HuH-7.5 (cell line): ENCODE results near the gene DAB2.
A peak's percentile ranks its signal among the peaks of the same experiment; 100 is the strongest.

Experiments
- DNase-seq: peaks from one replicate; pipeline ENCODE4 v3.0.0; 2011; ENCODE audit warnings: low spot score

Gene DAB2

DNA sequence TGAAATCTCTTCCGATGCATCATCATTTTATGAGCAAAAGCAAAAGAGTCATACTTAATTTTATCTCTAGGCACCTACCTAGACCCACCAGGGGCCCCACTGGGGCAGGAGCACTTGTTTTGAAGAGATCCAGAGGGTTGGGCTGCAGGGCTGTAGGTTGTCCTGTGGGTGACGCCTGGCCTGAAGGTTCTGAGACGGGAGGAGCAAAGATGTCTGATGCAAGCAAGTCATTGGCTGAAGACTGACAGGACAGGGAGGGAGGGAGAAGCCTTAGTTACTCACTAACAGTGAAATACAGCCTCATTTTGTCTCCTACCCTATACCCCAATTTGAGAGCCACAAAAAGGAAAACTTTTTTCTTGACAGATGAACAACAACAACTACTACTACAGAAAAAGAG is 43.4 kb downstream of the DAB2 start:
- DNase-seq: no peak

DNA sequence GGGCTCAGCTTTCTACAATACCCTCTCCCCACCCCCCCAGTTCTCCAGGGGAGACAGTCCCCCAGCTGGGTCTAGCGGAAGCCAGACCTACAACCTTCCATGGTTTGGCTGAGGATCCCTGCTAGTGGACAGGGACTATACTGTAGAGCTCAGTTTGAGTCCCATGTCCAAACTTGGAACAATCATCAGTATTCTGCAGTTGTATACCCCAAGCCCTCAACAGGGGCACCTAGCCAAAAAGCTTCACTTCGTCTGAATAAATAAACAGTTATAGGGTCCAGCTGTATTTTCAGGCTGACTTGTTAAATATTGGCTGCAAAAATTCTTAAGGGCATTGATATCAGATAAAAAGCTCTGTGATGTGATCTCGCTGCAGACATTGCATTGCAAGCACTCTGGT is 45.1 kb downstream of the DAB2 start:
- no peak for DNase-seq

DNA sequence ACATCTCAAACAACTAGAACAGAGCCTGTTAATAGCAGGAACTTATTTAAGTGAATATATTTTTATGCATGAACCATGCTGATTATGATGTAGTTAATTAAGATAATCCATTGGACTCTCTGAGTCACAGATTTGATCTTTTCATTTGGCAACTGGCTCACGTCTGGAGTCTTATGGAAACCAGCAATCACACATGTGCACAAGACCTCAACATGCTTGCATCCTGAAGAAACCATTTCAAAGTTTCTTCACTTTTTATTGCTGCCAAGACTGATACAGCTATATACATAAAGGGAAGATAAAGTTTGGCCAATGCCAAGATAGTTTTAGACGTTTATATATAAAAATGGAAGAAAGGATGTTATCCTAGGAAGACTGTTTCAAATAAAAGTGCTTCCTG is 47.2 kb downstream of the DAB2 start:
- DNase-seq: no peak

DNA sequence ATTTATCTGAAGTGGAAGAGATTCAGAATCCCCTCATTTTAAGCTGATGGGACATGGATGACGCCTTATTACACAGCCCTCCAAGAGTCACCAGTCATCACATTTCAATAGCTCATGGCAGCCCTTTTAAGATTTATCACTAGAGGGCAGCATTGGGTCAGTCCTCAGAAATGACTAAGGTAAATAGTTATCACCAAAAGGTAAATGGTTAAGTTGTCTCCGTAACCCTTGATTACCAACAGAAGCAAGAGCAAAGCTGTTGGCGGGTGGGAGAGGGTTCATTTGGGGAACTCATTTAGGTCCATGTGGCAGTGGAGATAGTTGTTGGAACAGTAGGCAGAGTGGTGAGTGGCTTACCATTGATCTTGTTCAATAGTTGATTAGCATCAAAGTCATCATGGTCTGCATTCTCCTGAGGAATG is 48.5 kb downstream of the DAB2 start:
- peak; percentile 47 for DNase-seq

DNA sequence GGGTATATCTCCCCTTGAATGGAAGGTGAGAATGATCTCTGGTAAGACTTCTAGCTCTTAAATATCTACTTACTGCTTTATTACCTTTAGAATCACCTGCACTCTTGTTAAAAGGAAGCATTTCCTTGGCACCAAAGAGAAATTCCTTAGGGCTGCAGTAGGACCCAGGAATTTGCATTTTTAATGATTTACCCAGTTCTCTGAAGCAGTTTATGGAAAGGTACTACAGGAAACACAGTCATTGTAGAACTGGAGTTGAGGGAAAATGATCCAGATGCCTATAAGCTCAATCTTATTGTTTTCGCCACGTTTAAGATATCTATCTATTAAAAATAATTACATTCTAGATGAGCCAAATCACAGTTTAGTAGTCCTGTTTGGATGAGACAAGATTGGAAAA is 51.0 kb downstream of the DAB2 start:
- DNase-seq: no peak

DNA sequence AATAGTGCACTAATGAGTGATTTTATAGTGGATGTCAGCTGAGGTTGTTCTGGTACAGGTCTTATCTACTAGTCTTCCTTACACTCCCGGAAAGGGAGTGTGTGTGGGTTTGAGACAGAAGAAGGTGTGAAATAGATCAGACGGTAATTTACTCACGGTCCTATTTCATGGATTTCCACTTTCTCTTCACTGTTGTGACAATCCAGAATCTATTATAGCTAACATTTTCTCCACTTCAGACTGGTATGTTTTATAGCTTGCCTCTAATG is 53.5 kb downstream of the DAB2 start:
- no peak for DNase-seq

DNA sequence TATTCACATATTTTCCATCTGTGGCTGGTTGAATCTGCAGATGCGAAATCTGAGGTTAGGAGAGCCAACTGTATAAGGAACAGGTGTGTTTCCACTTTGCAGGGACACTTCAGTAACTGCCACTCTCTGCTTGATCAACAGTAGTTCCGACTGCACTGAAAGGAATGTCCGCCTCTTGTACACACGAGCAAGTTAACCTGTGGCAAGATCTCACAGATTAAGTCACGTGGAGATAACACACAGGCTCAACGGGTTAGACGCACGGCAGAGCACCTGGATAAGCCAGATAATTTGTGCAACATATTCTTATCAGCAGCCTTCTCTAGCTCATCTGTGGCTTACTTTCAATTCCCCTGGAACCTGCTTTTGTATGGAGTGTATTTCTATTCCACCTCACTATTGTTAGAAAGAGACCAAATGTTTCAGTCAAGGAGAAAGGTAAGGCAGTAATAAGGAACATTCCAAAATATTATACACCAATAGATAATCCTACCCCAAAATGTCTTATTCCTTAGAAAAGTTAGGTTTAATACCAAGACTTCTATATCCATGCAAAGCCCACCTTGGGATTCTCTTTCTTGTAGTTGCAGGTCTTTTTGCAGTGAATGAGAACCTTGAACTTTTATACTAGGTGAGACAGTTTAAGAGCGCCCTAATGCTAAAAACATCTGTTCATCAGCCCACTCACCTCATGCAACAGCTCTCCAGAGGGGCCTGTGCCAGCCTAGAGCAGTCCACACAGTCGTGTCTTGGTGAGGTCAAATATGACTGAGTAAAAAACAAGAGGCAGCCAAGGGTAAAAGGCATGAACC is 54.0 kb downstream of the DAB2 start:
- DNase-seq: no peak

DNA sequence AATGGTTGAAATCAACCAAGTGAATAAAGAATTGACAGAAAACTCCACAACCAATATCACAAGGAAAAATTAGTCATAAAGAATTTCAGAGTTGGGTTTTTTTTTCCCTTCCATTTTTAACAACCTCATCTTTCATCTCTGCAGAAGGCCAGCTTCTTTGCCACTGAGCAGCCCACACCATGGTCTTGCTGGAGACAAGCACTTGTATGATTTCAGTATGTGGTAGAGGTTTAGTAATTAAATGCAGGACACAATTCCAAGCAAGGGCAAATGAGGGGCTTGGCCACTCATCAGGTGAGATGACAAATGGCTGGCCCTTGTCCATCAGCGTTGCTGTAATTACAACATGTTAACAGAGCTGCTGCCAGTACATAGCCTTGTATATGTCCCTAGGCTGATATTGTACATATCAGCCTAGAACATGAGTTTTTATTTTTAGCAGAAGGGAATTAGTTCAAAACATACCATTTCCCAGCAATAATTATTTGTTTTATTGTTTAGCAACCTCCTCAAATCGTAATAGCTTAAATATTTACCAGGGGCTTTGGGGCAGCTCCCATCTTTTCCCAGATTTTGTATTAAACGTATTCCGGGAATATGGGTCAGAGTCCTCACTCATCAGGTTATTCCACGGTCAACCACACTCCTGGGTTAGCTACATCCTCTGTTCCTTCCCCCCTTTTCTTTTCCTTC is 55.5 kb downstream of the DAB2 start:
- no peak for DNase-seq

DNA sequence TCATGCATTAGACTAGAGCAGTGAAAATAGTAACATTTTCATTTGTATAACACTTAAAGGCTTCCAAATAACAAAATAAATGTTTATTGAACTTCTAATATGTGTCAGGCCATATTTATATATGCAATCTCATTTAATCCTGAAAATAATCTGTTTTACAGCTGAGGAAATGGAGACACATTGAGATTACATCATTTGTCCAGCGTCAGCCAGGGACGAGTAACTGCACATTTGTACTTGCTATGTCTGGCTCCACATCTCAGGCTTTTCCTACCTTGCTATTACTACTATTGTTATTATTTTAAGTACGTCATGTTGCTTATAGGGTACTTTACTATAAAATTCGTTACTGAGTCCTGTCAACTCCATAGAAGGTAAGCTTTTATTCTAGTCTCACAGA is 56.7 kb downstream of the DAB2 start:
- no peak for DNase-seq

DNA sequence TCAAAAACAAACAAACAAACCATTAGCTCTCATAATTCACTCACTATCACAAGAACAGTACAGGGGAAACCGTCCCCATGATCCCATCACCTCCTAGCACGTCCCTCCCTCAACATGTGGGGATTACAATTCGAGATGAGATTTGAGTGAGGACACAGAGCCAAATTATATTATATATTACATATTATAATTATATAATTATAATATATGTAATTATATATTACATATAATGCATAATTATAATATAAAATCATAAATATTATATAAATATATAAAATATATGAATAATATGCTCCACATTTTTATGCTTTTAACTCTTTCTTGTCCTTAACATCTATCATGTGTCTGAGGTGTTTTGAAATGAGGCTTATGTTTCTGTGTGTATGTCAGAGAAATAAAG is 57.1 kb downstream of the DAB2 start:
- no peak for DNase-seq

DNA sequence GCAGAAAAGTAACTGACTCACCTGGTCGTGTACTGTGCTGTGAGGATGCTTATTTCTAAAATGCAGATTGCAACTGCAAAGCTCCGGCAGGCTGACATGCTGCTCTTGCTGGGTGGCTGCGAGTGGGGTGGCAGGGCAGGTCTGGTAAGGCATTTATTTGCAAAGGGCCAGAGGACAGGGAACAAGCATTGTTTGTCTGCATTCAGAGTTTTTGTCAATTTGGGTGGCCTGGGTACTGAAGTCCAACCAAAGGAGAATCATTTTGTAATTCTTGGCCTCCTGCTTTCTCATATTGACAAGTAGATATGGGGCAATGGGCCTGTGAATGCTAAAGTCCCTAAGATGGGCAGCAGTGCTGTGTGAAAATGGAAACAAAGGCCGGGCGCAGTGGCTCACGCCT is 60.4 kb downstream of the DAB2 start, which contains the start of gene C9:
C9 (minus strand) TSS at position 129 of the 400 bp plus-strand sequence; CDS start at position 98, 31 bp downstream.
- DNase-seq: no peak

DNA sequence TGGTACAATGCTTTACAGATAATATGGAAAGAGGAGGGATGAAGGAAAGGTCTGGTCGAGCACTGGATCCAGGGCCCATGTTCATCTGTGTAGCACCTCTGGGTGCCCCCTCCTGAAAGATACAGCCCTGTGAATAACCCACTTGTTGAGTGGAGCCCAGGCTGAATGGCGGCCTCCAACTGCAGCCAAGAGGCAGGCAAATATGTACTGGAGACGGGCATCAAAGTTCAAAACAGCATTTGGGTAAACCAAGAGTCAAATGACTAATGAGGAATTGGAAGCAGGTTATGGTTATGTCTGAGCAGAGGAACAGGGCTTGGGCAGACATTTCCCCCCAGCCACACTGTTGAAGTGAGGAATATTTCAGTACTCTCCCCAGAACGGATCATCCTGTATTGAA is 61.6 kb downstream of the DAB2 start:
- no peak for DNase-seq

DNA sequence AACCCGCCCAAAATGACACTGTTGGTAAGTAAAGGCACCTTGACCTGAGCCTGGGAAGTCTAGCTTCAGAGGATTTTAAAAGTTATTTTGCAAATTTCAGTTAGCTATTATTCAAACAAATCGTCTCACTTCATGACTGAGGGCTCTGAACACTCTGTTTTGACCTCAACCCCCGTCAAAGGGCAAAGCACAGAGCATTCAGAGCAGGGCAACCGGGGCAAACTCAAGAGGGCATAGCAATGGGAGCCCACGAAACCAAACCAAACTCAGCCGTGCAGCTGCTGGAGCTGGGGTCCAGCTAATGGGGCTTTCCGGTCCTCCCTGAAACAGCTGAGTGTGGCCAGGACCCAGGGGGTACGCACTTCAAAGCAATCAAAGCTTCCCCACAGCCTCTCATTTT is 62.1 kb downstream of the DAB2 start:
- DNase-seq: no peak

DNA sequence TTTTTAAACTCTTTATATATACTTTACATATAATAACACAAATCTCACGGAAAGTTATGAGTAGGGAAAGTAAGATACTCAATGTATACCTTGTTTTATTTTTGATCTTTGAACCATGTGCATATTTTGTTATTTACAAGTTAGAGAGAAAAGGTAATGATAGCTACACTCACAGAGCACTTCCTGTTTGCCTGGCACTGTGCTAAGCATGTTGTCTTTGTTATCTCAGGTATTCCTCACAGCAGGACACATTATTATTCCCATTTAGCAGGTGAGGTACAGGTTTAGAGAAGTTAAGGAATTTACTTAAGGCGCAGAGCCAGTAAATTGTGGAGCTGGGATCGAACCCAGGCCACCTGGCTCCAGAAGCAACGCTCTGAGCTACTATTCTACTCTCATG is 63.5 kb downstream of the DAB2 start:
- DNase-seq: no peak

DNA sequence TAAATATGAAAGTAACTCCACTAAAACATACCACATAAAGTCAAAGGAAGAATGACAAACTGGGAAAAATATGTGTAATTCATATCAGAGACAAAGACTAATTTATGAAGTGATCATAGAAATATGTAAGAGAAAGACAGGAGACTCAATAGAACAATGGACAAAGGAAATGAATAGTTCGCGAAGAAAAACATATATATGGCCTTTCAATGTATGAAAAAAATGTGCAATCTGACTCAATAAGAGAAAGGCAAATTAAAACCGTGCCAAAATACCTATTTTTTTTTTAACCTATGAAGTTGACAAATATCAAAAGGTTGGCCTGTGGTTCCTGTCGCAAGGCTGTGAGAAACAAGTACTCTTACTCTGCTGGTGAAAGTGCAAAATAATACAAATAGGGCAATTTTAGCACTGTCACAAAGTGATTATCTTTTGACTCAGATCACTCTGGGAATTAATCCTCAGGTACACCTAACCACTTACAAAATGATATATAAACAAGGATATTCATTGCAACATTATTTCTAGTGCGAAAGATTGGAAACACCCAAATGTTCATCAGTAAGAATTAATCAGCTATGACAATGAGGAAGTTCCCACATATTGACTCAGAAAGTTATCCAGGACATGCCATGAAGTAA is 64.2 kb downstream of the DAB2 start:
- no peak for DNase-seq

DNA sequence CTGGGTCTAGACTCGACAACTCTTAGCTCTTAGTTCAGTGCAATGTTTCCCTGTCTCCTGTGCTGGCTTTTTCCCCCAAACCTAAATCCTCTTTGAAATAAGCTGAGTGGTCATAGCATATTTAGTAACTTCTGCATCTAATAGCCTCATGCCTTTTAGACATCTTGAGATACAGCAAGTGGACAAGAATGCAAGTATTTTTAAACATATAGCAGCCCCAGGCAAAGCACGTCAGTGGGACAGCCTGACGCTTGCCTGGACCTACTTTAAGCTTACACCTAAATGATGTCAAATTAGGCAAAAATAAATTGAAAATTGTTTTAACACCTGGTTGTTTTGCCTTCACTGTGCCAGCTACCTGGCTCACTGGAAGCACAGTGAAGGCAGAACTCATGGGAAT is 68.5 kb downstream of the DAB2 start:
- DNase-seq: no peak

DNA sequence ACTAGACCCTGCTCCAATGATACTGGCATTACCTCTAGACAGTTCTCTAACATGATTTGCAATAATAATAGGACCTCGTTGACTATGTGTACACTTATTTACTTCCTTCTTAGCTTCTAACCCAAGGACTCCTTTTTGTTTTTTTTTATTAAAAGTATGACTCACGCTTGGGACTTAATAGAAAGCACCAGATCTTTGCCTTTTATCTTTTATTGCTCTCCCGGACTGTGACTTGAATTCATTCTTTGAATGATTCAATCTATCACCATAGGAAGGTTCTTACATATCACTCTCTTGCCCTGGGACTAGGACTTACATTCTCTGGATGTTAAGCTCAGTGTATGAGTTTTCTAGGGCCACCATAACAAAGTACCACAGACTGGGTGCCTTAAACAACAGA is 69.5 kb downstream of the DAB2 start:
- DNase-seq: no peak

DNA sequence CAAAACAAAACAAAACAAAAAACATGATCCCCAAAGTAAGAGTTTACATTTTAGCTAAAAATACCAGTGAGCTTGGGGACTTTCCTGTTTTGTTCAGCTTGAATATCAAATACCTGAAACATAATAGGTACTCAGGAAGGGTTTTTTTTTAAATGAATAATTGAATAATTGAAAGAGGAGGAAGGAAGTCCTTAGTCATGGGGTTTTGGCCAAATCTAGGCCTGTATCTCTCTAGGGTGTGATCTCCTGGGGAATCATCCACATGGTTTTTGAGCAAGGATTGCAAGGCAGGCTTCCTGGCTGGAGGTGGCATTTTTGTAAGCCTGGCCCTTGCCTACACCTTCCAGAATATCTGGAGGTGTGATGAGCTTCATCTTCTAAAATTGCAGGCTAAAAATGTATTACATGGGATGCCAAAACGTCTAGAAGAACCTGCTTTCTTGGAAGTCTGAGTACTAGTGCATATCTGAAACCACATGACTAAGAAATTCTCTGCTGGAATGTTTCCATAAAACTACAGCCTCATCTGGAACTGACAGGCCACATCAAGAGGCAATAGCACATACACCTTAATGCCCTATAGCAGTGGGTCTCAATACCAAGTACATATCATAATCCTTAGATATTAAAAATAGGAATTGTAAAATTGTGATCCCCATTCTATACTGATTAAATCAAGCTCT is 70.9 kb downstream of the DAB2 start:
- DNase-seq: no peak

DNA sequence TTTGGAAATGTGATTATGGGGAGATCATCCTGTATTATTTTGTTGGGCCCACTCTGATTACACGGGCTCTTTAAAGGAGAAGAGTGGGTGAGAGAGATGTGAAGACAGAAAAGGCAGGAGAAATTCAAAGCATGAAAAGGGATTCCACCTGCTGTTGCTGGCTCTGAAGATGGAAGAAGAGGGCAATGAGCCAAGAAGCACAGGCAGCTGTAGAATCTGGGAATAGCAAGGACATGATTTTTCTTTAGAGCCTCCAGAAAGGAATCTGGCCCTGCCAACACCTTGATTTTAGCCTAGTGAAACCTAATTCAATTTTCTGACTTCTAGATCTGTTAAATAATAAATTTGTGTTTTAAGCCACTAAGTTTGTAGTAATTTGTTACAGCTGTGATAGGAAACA is 71.8 kb downstream of the DAB2 start:
- no peak for DNase-seq

DNA sequence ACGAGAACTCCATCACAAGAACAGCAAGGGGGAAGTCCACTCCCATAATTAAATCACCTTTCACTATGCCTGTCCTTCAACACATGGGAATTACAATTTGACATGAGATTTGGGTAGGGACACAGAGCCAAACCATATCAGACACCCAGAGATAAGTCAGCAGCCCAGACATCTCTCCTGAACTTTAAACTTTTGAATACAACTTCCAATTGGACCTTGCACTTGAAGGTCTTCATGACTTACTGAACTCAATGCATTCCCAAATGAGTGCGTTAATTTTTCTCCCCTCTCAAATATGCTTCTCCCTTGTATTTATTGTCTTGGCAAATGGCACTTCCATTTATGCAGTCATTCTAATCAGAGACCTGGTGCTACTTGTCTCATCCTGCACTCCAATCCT is 72.6 kb downstream of the DAB2 start:
- no peak for DNase-seq

DNA sequence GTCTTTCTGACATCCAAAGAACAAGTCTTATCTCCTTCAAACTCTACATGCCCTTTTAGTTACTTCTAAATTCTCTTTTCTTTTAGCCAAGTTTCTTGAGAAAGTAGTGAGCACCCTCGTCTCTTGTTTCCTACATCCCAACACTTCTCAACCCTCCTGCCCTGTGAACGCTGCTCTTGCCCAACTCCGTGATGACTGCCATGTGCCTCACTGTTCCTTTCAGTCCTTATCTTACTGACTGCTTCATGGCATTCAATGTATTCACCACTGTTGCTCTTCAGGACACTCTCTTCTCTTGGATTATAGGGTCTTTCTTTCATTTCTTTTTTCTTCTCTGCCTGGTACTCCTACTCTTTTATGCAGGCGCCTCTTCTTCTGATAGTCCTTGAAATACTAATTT is 75.3 kb downstream of the DAB2 start:
- no peak for DNase-seq

DNA sequence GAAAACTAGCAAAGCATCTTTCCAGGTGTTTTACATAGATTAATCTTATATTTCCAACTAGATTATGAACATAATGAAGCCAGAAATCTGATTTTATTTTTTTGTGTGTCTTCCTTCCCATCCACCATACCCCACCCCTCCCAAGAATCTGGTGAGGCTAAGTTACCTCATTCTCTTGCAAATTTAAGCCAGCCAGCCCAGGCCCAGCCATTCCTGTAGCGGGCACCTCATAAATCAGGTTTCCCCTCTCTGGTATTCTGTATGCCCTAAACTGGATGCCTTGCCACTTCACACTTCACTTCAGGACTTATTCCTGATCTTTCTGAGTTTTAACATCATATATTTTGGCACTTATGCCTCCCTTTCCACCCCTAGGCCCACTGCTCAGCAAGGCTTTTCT is 82.3 kb downstream of the DAB2 start:
- no peak for DNase-seq

DNA sequence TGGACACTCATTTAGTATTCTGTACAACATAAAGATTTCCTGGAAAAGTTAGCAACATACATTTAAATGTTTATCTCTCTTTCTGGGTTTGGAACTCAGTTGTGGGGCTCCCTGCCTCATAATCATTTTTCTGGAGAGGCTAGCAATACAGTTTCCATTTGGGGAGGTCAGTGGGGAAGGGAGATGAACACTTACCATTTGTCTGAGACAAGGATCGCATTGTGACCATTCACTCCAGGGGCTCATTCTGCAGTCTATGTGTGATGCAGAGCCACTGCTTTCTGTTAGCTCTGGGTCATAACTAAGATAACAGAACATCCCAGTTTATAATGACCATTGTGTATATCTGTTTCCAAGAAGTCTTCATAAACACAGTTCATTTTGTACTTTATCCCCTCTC is 82.9 kb downstream of the DAB2 start:
- peak; percentile 20 for DNase-seq
